Skeletal muscle tissue (tissue), 4 donors: ENCODE measurements around the gene DENND1A. TPM values are rescaled to one million over a fixed set of nuclear protein-coding genes. Genes with fewer than 3 reads are reported as not detected.

ENCODE experiments used
- H3K27ac ChIP-seq: one replicate; pipeline ENCODE4 v1.7.0; 2013; ENCODE audit warnings: mild to moderate bottlenecking, low read depth, low read length, inconsistent platforms
- H3K27me3 ChIP-seq, 3 donors: one replicate each; pipeline ENCODE4 v1.7.0; 2013; ENCODE audit warnings: low read length in 3 of 3; ENCODE audit not compliant: control insufficient read depth in 3 of 3, insufficient read depth in 3 of 3
- H3K36me3 ChIP-seq, 3 donors: one replicate each; pipeline ENCODE4 v1.7.0; 2013; ENCODE audit warnings: low read length in 3 of 3; ENCODE audit not compliant: control insufficient read depth in 3 of 3, insufficient read depth in 3 of 3
- H3K4me1 ChIP-seq, 3 donors: one replicate each; pipeline ENCODE4 v1.7.0; 2013; ENCODE audit warnings: low read length in 3 of 3, mild to moderate bottlenecking in 3 of 3; ENCODE audit not compliant: control insufficient read depth in 3 of 3, insufficient read depth in 3 of 3
- H3K4me3 ChIP-seq, 3 donors: one replicate each; pipeline ENCODE4 v1.7.0; 2013; ENCODE audit warnings: low read length in 3 of 3
- H3K9ac ChIP-seq, 3 donors: one replicate each; pipeline ENCODE4 v1.7.0; 2013; ENCODE audit warnings: low read length in 3 of 3, mild to moderate bottlenecking in 3 of 3, moderate library complexity in 2 of 3, low read depth in 1 of 3
- H3K9me3 ChIP-seq, 3 donors: one replicate each; pipeline ENCODE4 v1.7.0; 2013; ENCODE audit warnings: low read length in 3 of 3; ENCODE audit not compliant: control insufficient read depth in 3 of 3
- total RNA-seq: library from RNA; depleted of rRNA; stranded (reverse); fragments of >200 nt; gene quantifications from one replicate; pipeline ENCODE4 v1.2.3, GENCODE V29; 2014
- donor health status: Osteomylitis.

DENND1A gene
- total RNA-seq, 1 donor from 2014 or later = 23.5 TPM

- no peak overlapping the region for H3K4me3 ChIP-seq
- H3K27ac ChIP-seq = no peak overlapping the region
- no peaks in the 10 kb centered on the region for H3K9me3 ChIP-seq
- no peaks in the 10 kb centered on the region for H3K27me3 ChIP-seq
- no peak overlapping the region for H3K9ac ChIP-seq
- H3K36me3 ChIP-seq = no peaks in the 10 kb centered on the region
- H3K4me1 ChIP-seq = no peaks in the 10 kb centered on the region
These were observed 321.8 kb downstream of the DENND1A start for GRCh38 chr9:123608104-123608503.

- H3K4me1 ChIP-seq = no peaks in the 10 kb centered on the region
- H3K36me3 ChIP-seq = no peaks in the 10 kb centered on the region
- H3K4me3 ChIP-seq = no peak overlapping the region
- H3K9ac ChIP-seq = no peak overlapping the region
- no peak overlapping the region for H3K27ac ChIP-seq
- H3K9me3 ChIP-seq = no peaks in the 10 kb centered on the region
- no peaks in the 10 kb centered on the region for H3K27me3 ChIP-seq
These were observed 322.4 kb downstream of the DENND1A start for GRCh38 chr9:123607479-123607878.

DNA sequence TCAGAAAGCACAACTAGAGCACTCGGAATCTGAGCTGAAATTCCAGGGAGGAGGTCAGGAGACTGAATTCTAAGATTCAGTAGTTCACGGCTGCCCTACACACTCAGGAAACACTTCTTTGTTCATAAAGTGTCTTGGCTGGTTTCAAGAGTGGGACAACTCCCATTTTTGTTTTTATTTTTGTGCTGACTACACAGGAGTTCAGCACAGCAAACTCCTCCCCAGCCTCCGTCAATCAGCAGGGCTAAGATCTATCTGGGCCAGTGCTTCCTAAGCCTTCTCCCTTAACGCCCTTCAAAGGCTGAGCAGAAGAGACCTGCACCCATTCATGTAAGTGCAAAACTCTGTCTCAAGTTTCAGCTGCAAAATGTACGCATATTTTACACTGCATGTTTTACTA, 323.8 kb downstream of the DENND1A start:
- Histone ChIP-seq H3K27me3 (no peaks in the 10 kb centered on the region), H3K4me3 (no peak overlapping the region), H3K36me3 (no peaks in the 10 kb centered on the region), H3K27ac (no peak overlapping the region), H3K4me1 (no peaks in the 10 kb centered on the region), H3K9me3 (no peaks in the 10 kb centered on the region), H3K9ac (no peak overlapping the region)

DNA sequence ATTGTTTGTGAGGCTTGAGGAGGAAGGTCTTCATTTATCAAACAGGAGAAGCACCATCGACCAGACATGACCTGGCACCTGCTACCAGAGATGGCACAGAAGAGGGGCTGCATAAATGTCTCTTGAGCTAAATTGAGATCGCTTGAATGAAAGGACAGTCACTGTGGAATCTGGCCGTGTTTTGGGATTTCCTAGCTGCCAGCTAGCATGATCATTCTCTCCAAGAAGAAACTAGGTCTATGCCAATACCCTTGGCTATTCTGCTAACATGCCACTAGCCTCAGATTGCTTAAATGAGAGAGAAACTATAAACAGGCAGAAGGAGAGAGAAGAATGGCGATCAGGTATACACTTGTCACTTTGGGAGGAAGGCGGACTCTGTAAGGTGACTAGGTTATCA, 324.6 kb downstream of the DENND1A start:
- Histone ChIP-seq H3K36me3 (no peaks in the 10 kb centered on the region), H3K27ac (no peak overlapping the region), H3K4me3 (no peak overlapping the region), H3K27me3 (no peaks in the 10 kb centered on the region), H3K9ac (no peak overlapping the region), H3K4me1 (no peaks in the 10 kb centered on the region), H3K9me3 (no peaks in the 10 kb centered on the region)

- H3K9me3 ChIP-seq = no peaks in the 10 kb centered on the region
- no peaks in the 10 kb centered on the region for H3K4me1 ChIP-seq
- no peaks in the 10 kb centered on the region for H3K36me3 ChIP-seq
- H3K27me3 ChIP-seq = no peaks in the 10 kb centered on the region
- H3K9ac ChIP-seq = no peak overlapping the region
- no peak overlapping the region for H3K4me3 ChIP-seq
- H3K27ac ChIP-seq = no peak overlapping the region
These were observed 325.1 kb downstream of the DENND1A start for GRCh38 chr9:123604861-123605260.

- H3K4me3 ChIP-seq = no peak overlapping the region
- H3K4me1 ChIP-seq = no peaks in the 10 kb centered on the region
- H3K9ac ChIP-seq = no peak overlapping the region
- H3K27me3 ChIP-seq = no peaks in the 10 kb centered on the region
- H3K27ac ChIP-seq = no peak overlapping the region
- no peaks in the 10 kb centered on the region for H3K9me3 ChIP-seq
- H3K36me3 ChIP-seq = no peaks in the 10 kb centered on the region
These were observed 328.1 kb downstream of the DENND1A start for GRCh38 chr9:123601828-123602227.

GRCh38 chr9:123599781-123600180, 330.1 kb downstream of the DENND1A start:
- H3K9me3 ChIP-seq = no peaks in the 10 kb centered on the region
- H3K36me3 ChIP-seq = peaks cover 0 to 3% (median 2%) of the 10 kb centered on the region in 3 donors
- H3K9ac ChIP-seq = no peak overlapping the region
- no peak overlapping the region for H3K4me3 ChIP-seq
- H3K4me1 ChIP-seq = no peaks in the 10 kb centered on the region
- no peak overlapping the region for H3K27ac ChIP-seq
- H3K27me3 ChIP-seq = no peaks in the 10 kb centered on the region

DNA sequence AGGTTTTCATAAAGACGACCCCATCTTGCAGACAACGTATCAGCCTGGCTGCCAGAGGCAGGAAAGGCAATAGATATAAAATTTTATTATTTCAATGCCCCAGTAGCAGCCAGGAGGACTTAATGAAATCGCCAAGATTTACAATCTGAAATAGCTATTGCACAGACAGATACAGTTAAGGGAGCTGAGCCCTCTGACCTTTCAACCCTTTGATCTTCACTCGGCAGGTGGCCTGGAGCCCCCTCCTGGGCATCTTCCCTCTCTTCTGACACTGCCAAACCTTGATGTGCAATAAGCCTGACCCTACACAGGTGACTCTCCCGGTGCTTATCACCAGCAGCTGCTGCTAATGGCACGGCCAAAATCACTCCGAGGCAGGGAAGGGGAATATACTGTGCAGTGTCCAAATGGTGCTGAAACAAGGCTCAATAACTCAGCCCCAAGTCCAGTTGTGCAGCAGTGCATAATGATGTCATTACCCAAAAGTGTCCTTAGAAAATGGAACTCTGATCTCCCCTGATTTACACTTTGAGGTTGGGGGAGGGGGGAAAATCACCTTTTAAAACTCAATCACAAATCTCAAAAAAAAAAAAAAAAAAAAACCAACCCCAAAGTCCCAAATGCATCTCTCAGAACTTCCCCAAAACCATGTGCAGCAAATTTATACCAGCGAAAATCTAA, 331.9 kb downstream of the DENND1A start:
- Histone ChIP-seq H3K4me3 (no peak overlapping the region), H3K4me1 (no peaks in the 10 kb centered on the region), H3K27ac (no peak overlapping the region), H3K27me3 (no peaks in the 10 kb centered on the region), H3K9ac (no peak overlapping the region), H3K36me3 (peaks cover 0 to 3% (median 2%) of the 10 kb centered on the region in 3 donors), H3K9me3 (no peaks in the 10 kb centered on the region)

DNA sequence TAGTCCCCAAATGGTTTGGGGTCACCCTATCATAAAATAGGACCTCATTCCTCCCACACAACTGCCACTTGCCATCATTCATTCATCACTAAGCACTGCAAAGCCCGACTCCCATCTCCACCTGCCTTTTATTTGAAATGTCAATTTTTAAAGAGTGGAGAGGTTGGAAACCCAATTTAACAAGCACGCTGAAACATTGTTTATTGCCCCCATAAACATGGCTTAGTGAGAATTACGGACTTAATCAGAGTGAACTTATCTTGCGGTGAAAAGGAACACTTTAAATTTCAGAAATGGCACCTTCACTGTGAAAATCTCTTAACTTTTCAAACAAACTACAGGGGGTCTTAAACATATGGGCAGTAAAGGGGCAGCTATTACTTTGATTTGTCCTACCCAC, 332.9 kb downstream of the DENND1A start:
- Histone ChIP-seq H3K27me3 (no peaks in the 10 kb centered on the region), H3K4me1 (no peaks in the 10 kb centered on the region), H3K36me3 (peaks cover 0 to 3% (median 2%) of the 10 kb centered on the region in 3 donors), H3K27ac (no peak overlapping the region), H3K9ac (no peak overlapping the region), H3K4me3 (no peak overlapping the region), H3K9me3 (no peaks in the 10 kb centered on the region)

DNA sequence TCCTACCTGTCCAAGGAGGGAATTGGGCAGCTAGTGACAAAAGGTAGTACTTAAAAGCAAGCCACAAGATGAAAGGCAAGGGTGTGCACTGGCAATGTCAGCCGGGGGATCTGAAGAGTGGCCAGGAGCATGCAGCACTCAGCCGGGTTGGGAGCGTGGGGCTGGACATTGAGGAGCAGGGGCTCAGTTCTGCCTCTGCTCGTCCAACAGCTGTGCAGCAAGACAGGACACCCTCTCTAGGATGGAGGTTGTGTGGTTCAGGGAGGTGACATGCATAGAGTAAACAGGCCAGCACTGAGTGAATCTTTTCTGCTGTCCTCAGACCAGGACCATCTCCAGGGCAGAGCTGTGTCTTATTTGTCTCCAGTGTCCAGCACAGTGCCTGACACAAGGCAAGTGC, 338.6 kb downstream of the DENND1A start:
- Histone ChIP-seq H3K9ac (no peak overlapping the region), H3K4me3 (no peak overlapping the region), H3K36me3 (peaks cover 0 to 3% (median 2%) of the 10 kb centered on the region in 3 donors), H3K9me3 (no peaks in the 10 kb centered on the region), H3K27ac (no peak overlapping the region), H3K4me1 (no peaks in the 10 kb centered on the region), H3K27me3 (no peaks in the 10 kb centered on the region)
